Measurements from ENCODE around the gene PIEZO1.
"Not testable (repeated sequence)": the region's sequence is repeated elsewhere in the genome, so short reads cannot be mapped to it uniquely, and the experiment has no call there.

PIEZO1 gene, protein sequence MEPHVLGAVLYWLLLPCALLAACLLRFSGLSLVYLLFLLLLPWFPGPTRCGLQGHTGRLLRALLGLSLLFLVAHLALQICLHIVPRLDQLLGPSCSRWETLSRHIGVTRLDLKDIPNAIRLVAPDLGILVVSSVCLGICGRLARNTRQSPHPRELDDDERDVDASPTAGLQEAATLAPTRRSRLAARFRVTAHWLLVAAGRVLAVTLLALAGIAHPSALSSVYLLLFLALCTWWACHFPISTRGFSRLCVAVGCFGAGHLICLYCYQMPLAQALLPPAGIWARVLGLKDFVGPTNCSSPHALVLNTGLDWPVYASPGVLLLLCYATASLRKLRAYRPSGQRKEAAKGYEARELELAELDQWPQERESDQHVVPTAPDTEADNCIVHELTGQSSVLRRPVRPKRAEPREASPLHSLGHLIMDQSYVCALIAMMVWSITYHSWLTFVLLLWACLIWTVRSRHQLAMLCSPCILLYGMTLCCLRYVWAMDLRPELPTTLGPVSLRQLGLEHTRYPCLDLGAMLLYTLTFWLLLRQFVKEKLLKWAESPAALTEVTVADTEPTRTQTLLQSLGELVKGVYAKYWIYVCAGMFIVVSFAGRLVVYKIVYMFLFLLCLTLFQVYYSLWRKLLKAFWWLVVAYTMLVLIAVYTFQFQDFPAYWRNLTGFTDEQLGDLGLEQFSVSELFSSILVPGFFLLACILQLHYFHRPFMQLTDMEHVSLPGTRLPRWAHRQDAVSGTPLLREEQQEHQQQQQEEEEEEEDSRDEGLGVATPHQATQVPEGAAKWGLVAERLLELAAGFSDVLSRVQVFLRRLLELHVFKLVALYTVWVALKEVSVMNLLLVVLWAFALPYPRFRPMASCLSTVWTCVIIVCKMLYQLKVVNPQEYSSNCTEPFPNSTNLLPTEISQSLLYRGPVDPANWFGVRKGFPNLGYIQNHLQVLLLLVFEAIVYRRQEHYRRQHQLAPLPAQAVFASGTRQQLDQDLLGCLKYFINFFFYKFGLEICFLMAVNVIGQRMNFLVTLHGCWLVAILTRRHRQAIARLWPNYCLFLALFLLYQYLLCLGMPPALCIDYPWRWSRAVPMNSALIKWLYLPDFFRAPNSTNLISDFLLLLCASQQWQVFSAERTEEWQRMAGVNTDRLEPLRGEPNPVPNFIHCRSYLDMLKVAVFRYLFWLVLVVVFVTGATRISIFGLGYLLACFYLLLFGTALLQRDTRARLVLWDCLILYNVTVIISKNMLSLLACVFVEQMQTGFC (N-terminal part only)
- total RNA-seq: 493 to 516 reads per million in 2 donors

DNA sequence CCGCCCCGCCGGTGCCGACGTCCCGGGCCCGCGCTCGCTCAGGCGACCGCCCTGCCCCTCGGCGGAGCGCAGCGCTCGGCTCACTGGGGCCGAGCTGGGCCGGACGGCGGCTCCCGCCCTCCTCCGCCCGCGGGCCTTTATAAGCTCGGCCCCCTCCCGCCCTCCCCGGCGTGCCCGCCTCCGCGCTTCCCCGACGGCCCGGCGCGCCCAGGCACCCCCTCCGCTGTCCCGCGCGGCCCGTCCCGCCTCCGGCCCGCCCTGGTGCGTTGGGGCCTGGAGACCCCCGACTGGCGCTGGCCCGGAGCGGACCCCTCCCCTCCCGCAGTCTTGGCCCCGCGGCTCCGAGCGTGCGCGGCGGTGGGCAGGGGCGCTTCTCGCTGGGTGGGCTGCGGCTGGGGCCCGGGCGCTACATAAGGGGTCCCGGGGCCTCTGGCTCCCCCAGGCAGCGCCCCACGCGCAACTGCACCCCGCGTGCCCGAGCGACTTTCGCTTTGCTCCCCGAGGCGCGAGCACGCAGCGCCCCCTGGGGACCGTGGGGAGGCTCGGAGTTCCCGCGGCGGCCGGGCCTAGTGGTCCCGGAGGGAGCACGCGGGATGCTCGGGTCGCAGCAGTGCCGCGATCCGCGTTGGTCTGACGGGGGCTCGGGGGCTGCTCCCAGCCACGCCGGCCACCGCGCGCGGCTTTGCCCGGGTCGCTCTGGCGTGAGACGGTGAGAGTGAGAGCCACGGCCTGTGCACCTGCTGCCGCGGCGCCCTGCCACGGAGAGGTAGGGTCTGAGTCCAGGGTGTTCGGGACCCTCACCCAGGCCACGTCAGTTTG is at the start of gene PIEZO1:
Gene PIEZO1 (minus strand): TSS at position 115 of the 819 bp plus-strand sequence. CDS start 256 bp downstream, outside the sequence.
- peak; percentile 69 to 82 (median 78) for DNase-seq

DNA sequence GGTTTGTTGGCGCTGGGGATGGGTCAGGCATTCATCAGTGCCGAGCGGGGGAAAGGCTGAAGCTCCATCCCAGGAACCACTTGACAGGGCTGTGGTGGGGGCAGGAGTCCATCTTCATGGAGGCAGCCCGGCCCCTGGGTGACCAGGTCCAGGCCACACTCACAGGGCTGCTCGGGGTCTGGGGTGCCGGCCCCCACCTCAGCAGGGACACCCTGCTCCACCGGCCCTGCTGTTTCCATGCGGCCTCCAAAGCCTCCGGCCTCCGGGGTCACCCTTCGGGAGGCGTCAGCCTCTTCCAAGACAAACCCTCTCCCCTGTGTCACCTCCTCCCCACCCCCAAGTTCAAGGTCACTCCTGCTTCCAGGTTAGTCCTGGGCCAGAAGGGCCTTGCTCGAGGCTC is 49.6 kb upstream of the PIEZO1 start:
- no peak for DNase-seq

DNA sequence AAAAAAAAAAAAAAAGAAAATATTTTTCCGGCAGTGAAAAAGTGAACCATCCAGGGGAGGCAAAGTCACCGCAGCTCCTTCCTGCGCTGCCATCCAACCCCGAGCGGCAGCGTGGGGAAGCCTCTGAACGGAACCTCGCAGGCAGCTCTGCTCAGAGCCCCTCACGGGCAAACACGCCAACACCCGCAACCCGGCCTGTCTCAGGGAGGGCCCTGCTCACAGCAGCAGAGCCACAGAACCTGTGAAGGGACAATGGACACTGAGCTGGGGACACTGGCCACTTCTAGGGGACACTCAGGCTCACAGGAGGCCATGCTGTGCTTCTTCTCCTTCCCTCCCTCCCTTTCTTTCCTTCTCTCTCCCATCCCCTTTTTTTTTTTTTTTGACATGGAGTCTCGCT is 48.1 kb upstream of the PIEZO1 start:
- no peak for DNase-seq

DNA sequence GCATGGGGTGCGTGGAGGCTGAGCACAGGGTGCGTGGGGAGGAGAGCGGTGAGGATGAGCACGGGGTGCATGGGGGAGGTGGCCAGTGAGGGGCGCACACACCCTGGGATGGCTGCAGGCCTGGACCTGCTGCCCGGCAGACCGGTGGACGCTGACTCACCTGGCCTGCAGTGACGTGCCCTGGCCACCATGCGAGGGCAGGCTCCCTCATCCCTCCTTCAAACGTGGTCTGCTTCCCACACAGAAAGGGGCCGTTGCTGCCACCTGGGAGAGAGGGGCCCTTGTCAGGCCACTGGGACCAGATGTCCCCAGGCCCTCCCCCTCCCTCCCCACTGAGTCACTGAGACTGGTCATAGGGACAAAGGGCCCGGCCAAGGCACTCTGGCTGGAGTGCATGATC is 46.8 kb upstream of the PIEZO1 start:
- no peak for DNase-seq

DNA sequence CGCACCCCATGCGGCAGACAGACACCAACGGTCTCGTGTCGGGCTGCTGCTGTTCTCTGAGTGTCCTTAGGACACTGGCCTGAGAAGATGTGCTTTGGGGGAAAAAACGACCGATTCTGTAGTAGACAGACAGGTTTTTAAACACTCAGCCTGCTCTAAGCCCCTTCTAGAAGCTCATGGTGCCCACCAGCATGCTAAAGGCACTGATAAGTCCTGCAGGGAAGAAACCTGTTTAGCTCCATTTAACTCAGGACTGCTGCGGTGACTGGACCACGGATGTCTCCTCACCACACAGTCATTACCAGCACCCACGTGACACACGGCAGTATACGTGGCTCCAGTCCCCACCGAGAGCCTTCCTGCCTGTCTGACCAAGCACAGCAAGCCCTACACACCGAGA is 45.8 kb upstream of the PIEZO1 start:
- no peak for DNase-seq

DNA sequence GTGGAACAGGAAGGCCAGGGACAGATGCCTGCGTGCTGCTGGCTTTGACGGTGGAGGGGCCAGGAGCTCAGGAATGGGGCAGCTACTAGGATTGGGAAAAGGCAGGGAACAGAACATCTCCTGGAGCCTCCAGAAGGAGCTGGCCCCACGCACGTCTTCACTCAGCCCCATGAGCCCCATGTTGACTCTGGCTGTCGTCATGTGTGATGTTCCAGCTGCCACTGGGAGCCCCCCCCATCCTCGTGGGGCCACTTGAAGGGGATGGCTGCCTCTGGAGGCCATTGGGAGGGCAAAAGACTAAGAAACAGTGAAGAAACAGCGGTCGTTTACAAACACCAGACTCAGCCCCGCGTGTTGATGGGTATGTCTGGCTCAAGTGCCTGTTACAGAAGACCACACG is 45.2 kb upstream of the PIEZO1 start:
- no peak for DNase-seq

DNA sequence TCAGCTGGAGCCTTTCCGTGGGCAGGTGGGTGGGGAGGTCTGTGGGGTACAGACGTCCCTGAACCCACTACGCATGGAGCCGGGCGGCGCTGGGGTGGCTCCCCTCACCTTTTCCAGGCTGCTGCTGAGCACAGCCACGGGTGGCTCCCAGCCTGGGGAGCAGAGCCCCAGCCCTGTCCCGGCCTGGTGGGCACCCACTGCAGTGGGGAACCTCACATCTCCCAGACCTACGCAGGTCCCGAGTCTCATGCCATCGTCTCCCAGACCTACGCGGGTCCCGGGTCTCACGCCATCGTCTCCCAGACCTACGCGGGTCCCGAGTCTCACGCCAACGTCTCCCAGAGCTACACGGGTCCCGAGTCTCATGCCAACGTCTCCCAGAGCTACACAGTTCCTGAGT is 43.7 kb upstream of the PIEZO1 start:
- no peak for DNase-seq

DNA sequence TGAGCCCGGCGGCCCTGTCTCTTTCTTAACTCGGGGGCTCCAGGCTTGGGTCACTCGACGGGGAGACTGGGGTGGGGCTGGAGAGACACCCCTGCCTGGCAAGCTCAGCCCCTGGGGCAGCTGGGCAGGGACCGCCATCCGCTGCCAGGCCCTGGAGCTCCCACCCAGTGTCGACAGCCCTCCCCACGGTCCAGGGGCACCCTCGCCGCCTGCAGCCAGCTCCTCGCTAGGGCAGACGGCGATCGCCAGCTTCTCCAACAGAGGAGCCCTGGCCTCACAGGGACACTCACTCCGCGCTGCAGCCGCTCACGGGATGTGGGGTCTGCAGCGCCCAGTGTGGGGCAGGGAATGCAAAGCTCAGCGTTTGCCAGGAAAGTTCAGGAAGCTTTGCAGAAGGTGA is 42.7 kb upstream of the PIEZO1 start:
- no peak for DNase-seq

DNA sequence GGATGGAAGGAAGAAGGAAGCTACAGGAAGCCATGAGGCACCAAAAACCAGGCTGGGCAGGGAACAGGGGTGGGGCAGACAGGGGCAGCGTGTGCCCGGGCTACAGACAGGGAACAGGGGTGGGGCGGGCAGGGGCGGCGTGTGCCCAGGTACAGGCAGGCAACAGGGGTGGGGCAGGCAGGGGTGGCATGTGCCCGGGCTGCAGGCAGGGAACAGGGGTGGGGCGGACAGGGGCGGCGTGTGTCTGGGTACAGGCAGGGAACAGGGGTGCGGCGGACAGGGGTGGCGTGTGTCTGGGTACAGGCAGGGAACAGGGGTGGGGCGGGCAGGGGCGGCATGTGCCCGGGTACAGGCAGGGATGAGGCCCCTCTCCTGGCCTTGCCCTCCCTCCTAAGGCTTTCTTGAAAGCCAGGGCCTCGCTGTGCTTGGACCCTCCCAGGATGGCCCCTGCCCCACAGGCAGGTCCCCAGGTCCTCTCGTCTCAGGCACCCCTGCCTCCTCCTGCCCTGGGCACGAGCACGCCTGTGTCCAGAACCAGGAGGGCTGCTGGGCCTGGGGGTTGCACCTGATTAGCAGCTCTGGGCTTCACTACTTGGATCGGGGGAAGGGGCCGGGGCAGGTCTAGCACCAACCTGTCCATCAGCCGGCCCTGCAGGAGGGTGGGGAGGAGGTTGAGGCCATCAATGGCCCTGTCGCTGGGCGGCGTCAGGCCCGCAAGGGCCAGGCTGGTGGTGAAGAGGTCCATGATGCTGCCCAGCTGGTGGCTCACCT is 41.2 kb upstream of the PIEZO1 start:
- no peak for DNase-seq

DNA sequence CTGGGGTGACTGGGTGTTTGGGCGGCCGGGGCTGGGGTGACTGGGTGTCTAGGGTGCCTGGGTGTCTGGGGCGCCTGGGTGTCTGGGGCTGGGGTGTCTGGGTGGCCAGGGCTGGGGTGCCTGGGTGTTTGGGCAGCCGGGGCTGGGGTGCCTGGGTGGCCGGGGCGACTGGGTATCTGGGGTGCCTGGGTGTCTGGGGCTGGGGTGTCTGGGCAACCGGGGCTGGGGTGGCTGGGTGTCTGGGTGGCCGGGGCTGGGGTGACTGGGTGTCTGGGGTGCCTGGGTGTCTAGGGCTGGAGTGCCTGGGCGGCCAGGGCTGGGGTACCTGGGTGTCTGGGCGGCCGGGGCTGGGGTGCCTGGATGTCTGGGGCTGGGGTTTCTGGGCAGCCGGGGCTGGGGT is 40.1 kb upstream of the PIEZO1 start:
- no peak for DNase-seq

DNA sequence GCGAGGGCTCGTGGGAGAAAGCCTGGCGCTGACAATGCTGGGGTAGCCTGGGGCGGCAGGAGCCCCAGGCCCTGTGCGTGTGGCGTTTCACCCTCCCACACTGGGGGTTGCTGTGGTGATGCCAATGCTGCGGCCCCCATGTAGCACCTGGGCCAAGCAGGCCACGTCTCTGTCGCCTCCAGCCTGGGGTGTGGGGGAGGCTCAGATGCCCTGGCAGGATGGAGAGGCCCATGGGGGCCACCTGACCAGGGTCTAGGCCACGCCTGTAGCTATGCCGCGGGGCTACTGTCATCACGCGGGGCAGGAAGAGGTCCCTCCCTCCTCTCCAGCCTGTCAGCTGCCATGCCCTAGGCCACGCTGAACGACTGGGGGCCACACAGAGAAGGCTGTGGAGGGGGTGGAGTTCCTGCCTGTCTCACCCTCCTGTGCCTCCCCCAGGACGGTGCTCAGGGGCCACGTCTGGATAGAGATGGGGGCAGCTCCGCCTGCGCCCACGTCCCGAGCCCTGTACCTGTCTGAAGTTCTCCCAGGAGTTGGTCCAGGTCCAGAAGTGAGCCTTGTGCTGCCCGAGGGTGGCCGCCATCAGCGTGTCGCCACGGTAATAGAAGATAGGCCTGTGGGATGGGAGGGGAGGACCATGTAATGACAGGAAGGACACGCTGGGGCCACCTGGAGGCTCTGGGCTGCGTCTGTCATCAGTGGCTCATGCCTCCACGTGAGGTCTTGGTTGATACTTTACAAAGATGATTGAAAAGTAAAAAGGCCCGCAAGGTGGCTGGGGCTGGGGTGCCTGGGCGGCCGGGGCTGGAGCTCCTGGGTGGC is 39.4 kb upstream of the PIEZO1 start:
- no peak for DNase-seq

DNA sequence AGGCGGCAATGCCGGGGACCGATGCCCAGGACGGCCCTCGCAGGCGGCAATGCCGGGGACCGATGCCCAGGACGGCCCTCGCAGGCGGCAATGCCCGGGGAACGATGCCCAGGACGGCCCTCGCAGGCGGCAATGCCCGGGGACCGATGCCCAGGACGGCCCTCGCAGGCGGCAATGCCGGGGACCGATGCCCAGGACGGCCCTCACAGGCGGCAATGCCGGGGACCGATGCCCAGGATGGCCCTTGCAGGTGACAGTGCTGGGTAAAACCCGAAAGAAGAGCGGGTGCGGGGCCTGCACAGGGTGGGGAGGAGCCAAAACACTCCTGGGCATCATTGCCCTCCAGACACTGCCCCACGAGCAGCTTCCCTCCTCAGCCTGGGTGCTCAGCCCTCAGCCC is 38.6 kb upstream of the PIEZO1 start:
- not testable (repeated sequence) for DNase-seq

DNA sequence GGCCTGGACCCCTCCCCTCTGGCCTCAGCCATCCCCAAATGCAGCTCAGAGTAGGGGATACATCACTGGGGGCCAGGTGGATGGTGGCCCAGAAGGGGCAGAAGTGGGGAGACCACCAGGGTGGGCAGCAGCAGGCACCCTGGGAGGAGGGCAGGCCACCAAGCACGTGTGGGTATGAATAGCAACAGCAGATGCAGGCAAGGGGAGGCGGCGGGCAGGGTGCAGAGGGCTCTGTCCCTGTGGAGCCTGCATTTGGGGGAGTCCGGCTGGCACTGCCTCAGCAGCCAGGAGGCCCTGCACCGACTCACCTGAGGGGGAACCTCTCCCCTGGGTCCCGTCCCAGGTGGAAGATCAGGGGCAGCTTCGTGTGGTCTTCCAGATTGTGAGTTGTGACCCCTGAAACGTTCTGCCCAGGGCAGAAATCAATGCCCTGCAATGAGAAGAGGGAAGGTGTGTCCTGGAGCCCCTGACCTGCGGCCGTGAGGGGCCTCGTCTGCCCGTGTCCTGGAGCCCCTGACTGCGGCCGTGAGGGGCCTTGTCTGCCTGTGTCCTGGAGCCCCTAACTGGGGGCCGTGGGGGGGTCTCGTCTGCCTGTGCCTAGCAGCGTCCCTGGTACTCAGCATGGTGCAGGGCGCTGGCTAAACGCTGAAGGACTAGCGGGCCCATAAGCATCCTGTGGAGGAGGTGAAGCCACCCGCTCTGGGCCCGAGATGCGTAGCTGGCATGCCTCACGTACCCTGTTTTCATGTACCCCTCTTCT is 37.4 kb upstream of the PIEZO1 start:
- no peak for DNase-seq

DNA sequence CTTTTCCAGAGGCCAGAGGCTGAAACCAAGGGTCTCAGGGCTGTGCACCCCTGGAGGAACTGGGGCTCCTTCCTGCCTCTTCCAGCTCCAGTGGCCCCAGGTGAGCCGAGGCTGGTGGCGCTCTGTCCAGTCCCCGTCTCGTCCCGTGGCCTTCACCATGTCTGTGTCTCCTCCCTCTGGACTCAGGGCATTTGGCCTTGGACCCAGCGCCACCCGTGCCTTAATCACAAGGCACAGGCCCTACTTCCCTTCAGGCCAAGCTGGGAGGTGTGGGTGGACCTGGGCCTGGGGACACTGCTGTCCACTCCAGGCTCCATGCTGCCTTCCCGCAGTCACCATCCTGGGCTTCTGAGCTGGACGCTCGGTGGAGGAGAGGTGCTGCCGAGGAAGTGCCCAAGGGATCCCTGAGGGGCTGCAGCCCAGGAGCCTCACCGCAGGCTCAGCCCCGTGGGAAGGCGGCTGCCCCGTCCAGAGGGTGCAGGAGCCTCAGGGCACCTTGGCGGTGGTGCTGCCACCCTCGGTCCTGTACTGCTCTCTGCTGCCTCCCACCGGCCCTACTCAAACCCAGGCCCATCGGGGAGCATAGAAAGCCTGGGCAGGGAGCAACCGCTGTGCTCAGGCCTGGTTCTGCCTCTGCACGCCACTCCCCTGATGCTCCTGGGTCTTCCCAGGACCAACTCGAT is 36.3 kb upstream of the PIEZO1 start:
- DNase-seq: no peak

DNA sequence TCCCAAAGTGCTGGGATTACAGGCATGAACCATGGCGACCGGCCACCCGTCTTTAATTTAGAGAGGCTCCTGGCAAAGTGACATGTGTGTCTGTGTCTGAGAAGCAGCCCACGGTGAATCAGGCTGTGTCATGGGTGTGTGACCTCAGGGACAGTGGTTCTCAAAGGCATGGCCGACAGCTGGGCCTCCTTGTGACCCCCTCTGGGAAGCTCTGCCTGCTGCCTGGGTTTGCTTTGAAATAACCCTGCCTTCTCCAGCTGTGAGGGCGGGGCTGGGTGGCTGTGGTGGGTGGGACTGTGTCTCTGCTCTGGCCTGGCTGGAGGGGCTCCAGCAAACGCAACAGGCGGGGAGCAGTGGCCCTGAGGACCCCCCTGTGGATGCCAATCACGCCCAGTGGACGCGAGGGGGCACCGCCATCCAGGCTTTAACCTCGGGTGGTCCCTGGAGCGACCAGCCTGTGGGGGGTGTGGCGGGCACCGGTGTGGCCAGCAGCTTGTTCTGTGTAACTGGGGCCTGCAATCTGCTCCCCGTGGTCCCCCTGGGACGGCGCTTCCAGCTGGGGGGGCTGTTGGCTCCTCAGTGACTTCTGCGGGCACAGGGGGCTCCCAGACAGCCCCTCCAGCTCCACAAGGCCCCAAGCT is 35.5 kb upstream of the PIEZO1 start:
- no peak for DNase-seq

DNA sequence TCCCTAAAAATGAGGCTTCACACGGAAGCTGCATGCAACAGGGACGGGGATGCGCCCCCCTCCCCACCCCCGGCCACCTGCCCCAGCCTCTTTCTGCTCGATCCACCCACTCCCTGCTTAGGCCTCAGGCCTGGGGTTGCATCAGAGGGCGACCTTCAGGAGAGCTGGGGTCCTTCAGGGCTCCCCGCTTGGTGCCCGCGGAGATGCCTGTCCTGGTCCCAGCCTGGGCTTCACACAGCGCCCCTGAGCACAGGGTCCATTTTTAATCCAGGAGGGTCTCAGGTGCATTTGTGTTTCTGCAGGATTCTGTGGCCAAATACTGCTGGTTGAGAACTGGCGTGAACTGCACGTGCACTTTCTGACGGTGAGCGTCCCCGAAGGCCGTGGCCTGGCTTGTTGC is 34.1 kb upstream of the PIEZO1 start:
- DNase-seq: no peak

DNA sequence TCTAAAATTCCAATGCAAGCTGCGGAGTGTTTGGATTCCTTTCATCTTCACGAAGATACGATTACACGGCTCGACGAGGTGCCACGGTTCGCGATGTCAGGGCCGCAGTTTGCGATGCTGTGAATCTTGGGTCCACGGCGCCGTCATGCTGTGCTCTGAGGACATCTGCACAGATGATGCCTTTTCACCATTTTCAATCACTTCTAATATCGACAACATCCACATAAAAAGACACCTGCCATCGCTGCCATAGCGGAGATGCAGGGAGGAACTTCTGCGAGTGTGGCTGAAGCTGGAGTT is 33.5 kb upstream of the PIEZO1 start:
- DNase-seq: no peak

DNA sequence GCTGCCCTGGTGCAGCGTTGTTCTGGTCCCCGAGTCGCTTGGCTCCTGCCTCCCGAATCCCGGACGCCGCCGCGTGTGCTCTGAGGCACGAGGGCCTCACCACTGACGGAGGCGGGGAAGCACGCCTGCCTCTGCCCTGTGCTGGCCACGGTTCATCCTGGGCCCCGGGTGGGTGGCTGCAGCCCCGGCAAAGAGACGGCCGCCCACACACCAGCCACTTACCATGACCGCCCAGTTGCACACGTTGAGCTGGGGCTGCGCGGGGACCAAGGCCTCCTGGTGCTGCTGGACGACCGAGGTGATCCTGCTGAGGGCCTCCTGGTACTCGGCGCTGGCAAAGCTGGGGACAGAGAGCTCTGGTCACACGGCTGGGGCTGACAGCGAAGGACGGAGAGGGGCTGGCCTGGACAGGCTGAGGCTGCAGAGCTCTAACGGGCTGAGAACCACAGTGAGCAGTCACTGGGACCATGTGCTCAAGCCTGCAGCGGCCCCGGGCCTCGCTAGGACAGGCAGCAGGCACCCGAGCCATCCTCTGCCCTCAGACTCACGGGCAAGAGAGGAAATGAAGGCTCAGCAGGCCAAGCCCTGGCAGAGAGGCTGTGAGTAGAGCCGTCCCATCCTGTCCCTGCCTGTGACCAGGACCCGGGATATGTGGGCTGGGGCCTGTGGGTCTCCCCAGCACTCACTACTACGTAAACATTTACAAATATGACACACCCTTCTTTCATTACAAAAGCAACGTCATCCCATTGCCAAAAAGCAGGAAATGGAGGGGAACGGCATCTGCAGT is 33.0 kb upstream of the PIEZO1 start:
- no peak for DNase-seq
